OCI-M2 (cell line): ENCODE data around the gene PRF1.
"Not testable (repeated sequence)": the region's sequence is repeated elsewhere in the genome, so short reads cannot be mapped to it uniquely, and the experiment has no call there.

ENCODE experiments used
- DNase-seq: peaks from one replicate; lab custom pipeline; 2025; ENCODE audit not compliant: unreplicated experiment; lab: John Stamatoyannopoulos, UW

PRF1 gene

GRCh38 chr10:70594161-70594560 is 8.4 kb downstream of the PRF1 start:
- no peak for DNase-seq

- DNase-seq = no peak
These were observed 9.0 kb downstream of the PRF1 start for GRCh38 chr10:70593513-70593890.

- DNase-seq = no peak
These were observed 9.6 kb downstream of the PRF1 start for GRCh38 chr10:70592746-70593512.

- no peak for DNase-seq
These were observed 10.3 kb downstream of the PRF1 start for GRCh38 chr10:70592186-70592735.

GRCh38 chr10:70590655-70591416 is 11.7 kb downstream of the PRF1 start:
- no peak for DNase-seq

GRCh38 chr10:70589762-70590654 is 12.5 kb downstream of the PRF1 start:
- no peak for DNase-seq

GRCh38 chr10:70588859-70589570 is 13.5 kb downstream of the PRF1 start:
- DNase-seq = no peak

GRCh38 chr10:70588255-70588654 is 14.3 kb downstream of the PRF1 start:
- DNase-seq = no peak

- DNase-seq = no peak
These were observed 15.4 kb downstream of the PRF1 start for GRCh38 chr10:70587045-70587658.

GRCh38 chr10:70586348-70586930 is 16.1 kb downstream of the PRF1 start:
- no peak for DNase-seq

- DNase-seq = no peak
These were observed 16.9 kb downstream of the PRF1 start for GRCh38 chr10:70585578-70586169.

GRCh38 chr10:70584909-70585544 is 17.5 kb downstream of the PRF1 start:
- DNase-seq = no peak

GRCh38 chr10:70584366-70584765 is 18.2 kb downstream of the PRF1 start:
- DNase-seq = no peak

GRCh38 chr10:70583669-70584037 is 18.9 kb downstream of the PRF1 start:
- no peak for DNase-seq

- DNase-seq = no peak
These were observed 19.5 kb downstream of the PRF1 start for GRCh38 chr10:70582793-70583668.

GRCh38 chr10:70581176-70581575 is 21.4 kb downstream of the PRF1 start:
- DNase-seq = not testable (repeated sequence)

- no peak for DNase-seq
These were observed 23.1 kb downstream of the PRF1 start for GRCh38 chr10:70579234-70580002.
